A673 (cell line): Measurements from ENCODE around the gene GLI3. TPM values are rescaled to one million over a fixed set of nuclear protein-coding genes. Genes with fewer than 3 reads are reported as not detected.

ENCODE experiments used
- BruUV-seq: library from RNA; stranded (reverse); fragments of 400-500 nt; replicated peaks from 2 replicates; lab custom pipeline; 2021; lab: Mats Ljungman, UMichigan
- CTCF ChIA-PET: fragments of 300-600 bp; sonication (Branson Sonifier 250); formaldehyde crosslinking; loops from one replicate; lab custom pipeline; 2022; ENCODE audit warnings: antibody characterized with exemption; lab: Charles Lee
- POLR2A ChIA-PET: fragments of 300-600 bp; sonication (Branson Sonifier 250); formaldehyde crosslinking; loops from one replicate; lab custom pipeline; 2022; ENCODE audit warnings: antibody characterized with exemption; ENCODE audit not compliant: low non-redundant PET; lab: Charles Lee
- DNase-seq: peaks from one replicate; pipeline ENCODE4 v3.0.0-alpha.2; 2015; ENCODE audit warnings: low spot score
- H3K27ac ChIP-seq: fragments of 200-600 bp; sonication (generic); 2 replicates; pipeline ENCODE4 v1.5.1; 2016; ENCODE audit warnings: mixed run types, low read depth, mild to moderate bottlenecking, mixed read lengths, antibody characterized with exemption, low read length; ENCODE audit not compliant: poor library complexity, severe bottlenecking
- H3K27me3 ChIP-seq: fragments of 200-600 bp; sonication (generic); replicated peaks from 2 replicates; pipeline ENCODE4 v1.6.1; 2017; ENCODE audit warnings: mixed run types, low read depth, mild to moderate bottlenecking, mixed read lengths, antibody characterized with exemption, low read length; ENCODE audit not compliant: insufficient read depth, poor library complexity
- H3K36me3 ChIP-seq: fragments of 200-600 bp; sonication (generic); 2 replicates; pipeline ENCODE4 v1.6.1; 2016; ENCODE audit warnings: mixed run types, mild to moderate bottlenecking, mixed read lengths, antibody characterized with exemption, low read length; ENCODE audit not compliant: insufficient read depth, poor library complexity, severe bottlenecking
- H3K4me1 ChIP-seq: fragments of 200-600 bp; sonication (generic); 2 replicates; pipeline ENCODE4 v1.6.1; 2017; ENCODE audit warnings: mixed run types, mild to moderate bottlenecking, mixed read lengths, antibody characterized with exemption, low read length; ENCODE audit not compliant: insufficient read depth, poor library complexity, severe bottlenecking
- H3K4me3 ChIP-seq: fragments of 200-600 bp; sonication (generic); 2 replicates; pipeline ENCODE4 v1.5.1; 2016; ENCODE audit warnings: low read depth, mixed run types, mild to moderate bottlenecking, mixed read lengths, low read length; ENCODE audit not compliant: poor library complexity, severe bottlenecking
- H3K9me3 ChIP-seq: fragments of 200-600 bp; sonication (generic); 2 replicates; pipeline ENCODE4 v1.6.1; 2016; ENCODE audit warnings: mixed run types, low read depth, mild to moderate bottlenecking, mixed read lengths, antibody characterized with exemption, low read length; ENCODE audit not compliant: poor library complexity, severe bottlenecking
- CTCF ChIP-seq: fragments of 300-800, 200-600 bp; sonication (generic); conservative IDR thresholded peaks from 2 replicates; pipeline ENCODE4 v1.5.1; 2017; ENCODE audit warnings: low read depth, mild to moderate bottlenecking, antibody characterized with exemption, low read length, moderate library complexity, mixed read lengths
- EZH2 ChIP-seq: fragments of 200-600 bp; sonication (generic); IDR thresholded peaks from 2 replicates; pipeline ENCODE4 v1.6.1; 2017; ENCODE audit warnings: borderline replicate concordance, low read depth, mild to moderate bottlenecking, mixed read lengths, antibody characterized with exemption, low read length; ENCODE audit not compliant: poor library complexity, severe bottlenecking
- intact Hi-C: fragments of 100-400 bp; cut with micrococcal nuclease; formaldehyde crosslinking; loops from one replicate; pipeline ENCODE4 v1.10.0; 2022; ENCODE audit not compliant: unreplicated experiment
- total RNA-seq: library from RNA; stranded (reverse); gene quantifications from 2 replicates; pipeline ENCODE4 v1.2.3, GENCODE V29; 2021

The GLI3 gene
- total RNA-seq, 1 experiment from 2014 or later, result 52.6 TPM

DNA sequence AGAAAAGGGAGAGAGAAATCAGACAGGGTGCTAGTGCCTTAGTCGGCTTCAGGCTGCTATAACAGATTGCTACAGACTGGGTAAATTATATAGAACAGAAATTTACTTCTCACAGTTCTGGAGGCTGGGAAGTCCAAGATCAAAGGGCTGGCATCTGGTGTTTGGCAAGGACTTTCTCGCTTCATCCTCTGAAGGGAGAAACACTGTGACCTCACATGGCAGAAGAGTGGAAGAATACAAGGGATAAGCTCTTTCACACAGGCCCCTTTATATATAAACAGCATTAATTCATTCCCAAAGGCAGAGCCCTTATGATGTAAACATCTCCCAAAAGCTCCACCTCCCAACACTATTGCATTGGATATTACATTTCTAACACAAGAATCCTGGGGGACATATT is 298.6 kb downstream of the GLI3 start:
- intact Hi-C loops, result no loop called here
- ChIA-PET CTCF (no interaction called here), POLR2A (no interaction called here)
- no peak overlapping the region for H3K4me3 ChIP-seq
- H3K4me1 ChIP-seq, result peaks cover 12% of the 10 kb centered on the region
- H3K9me3 ChIP-seq, result no peaks in the 10 kb centered on the region
- DNase-seq, result no peak
- H3K27me3 ChIP-seq, result no peaks in the 10 kb centered on the region
- TF ChIP-seq CTCF (no peak), EZH2 (no peak)
- H3K27ac ChIP-seq, result no peak overlapping the region
- no peaks in the 10 kb centered on the region for H3K36me3 ChIP-seq
- BruUV-seq, result no TSS peak

DNA sequence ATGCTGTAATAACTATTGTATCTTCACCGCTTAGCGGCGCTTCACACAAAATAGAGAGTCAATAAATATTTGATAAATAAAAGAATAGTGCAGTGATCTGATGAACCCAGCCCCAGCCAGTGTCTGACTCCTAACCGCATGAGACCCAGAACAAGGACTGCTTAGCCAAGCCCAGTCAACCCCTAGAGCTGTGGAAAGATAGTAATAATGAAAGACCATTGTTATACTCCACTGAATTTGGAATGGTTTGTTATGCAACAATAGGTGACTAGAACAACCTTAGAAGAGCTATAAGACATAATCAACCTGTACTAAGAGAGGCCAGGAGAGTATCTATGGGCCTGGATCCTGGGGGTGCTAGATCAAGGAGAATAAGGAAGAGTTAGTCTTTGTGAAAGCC is 303.6 kb downstream of the GLI3 start:
- no peak overlapping the region for H3K4me3 ChIP-seq
- CTCF ChIA-PET, result no interaction called here
- POLR2A ChIA-PET, result no interaction called here
- H3K4me1 ChIP-seq, result no peaks in the 10 kb centered on the region
- BruUV-seq, result no TSS peak
- intact Hi-C loops, result no loop called here
- no peaks in the 10 kb centered on the region for H3K27me3 ChIP-seq
- TF ChIP-seq EZH2, result no peak
- TF ChIP-seq CTCF, result no peak
- no peak for DNase-seq
- no peaks in the 10 kb centered on the region for H3K36me3 ChIP-seq
- H3K9me3 ChIP-seq, result no peaks in the 10 kb centered on the region
- no peak overlapping the region for H3K27ac ChIP-seq

DNA sequence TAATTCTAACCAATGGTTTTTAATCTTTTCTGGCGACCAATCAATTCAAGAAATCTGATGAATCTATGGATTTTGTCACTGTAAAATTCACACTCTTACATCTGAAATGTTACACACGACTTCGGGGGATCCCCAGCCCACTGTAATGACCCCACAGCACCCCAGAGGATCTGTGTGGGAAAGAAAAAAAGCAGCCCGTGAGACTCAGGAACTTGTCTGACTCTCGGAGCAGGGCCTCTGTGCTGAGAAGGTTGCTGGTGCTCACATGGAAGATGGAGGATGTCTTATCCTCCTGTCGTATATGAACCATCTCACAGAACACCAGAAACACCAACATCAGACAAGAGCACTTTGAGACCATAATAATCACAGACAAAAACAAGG is 305.8 kb downstream of the GLI3 start:
- no peaks in the 10 kb centered on the region for H3K36me3 ChIP-seq
- CTCF ChIA-PET, result interaction anchor here (1.2 kb wide), 1 partner anchor 10 kb away, joined by 3 read pairs; no protein-coding TSS in a partner anchor
- BruUV-seq, result no TSS peak

More for the DNA sequence above, 305.8 kb downstream of the GLI3 start:
- intact Hi-C loops, result no loop called here
- H3K4me3 ChIP-seq, result no peak overlapping the region
- H3K27ac ChIP-seq, result no peak overlapping the region
- no peaks in the 10 kb centered on the region for H3K9me3 ChIP-seq
- H3K27me3 ChIP-seq, result no peaks in the 10 kb centered on the region
- TF ChIP-seq EZH2 (no peak), CTCF (no peak)
- POLR2A ChIA-PET, result no interaction called here
- no peak for DNase-seq
- no peaks in the 10 kb centered on the region for H3K4me1 ChIP-seq
